Activated naive CD4-positive, alpha-beta T cell treated with anti-CD3 and anti-CD28 coated beads, Interleukin-2, amount 50 U/mL, for 24 hours (primary cell): ENCODE data around the gene ZNF862.

Source experiments
- H3K27ac Mint-ChIP-seq: one replicate; pipeline ENCODE4 v1.8.0; 2021; ENCODE audit warnings: mild to moderate bottlenecking, mixed read lengths
- H3K27me3 Mint-ChIP-seq: one replicate; pipeline ENCODE4 v1.8.0; 2021; ENCODE audit warnings: mixed read lengths
- H3K36me3 Mint-ChIP-seq: one replicate; pipeline ENCODE4 v1.8.0; 2021; ENCODE audit warnings: mixed read lengths
- H3K4me1 Mint-ChIP-seq: one replicate; pipeline ENCODE4 v1.8.0; 2021; ENCODE audit warnings: mixed read lengths
- H3K4me3 Mint-ChIP-seq: one replicate; pipeline ENCODE4 v1.8.0; 2021; ENCODE audit warnings: mild to moderate bottlenecking, mixed read lengths
- H3K9me3 Mint-ChIP-seq: one replicate; pipeline ENCODE4 v1.8.0; 2021; ENCODE audit warnings: mixed read lengths

ZNF862 gene

GRCh38 chr7:149872419-149873073 is 34.4 kb downstream of the ZNF862 start:
- Mint-ChIP-seq H3K4me1 (peaks cover 82% of the 10 kb centered on the region), H3K4me3 (peak overlapping the region; percentile 85), H3K27me3 (no peaks in the 10 kb centered on the region), H3K27ac (peak overlapping the region; percentile 82), H3K9me3 (no peaks in the 10 kb centered on the region), H3K36me3 (no peaks in the 10 kb centered on the region)

GRCh38 chr7:149873074-149873969 is 35.1 kb downstream of the ZNF862 start, which contains the start of gene ATP6V0E2:
ATP6V0E2 (plus strand) TSS chr7:149873969; CDS start chr7:149874066, 97 bp downstream.
- Mint-ChIP-seq H3K4me1 (peaks cover 82% of the 10 kb centered on the region), H3K27ac (peak within 1 kb of the TSS; percentile 82), H3K36me3 (no peaks in the 10 kb centered on the region), H3K9me3 (no peaks in the 10 kb centered on the region), H3K27me3 (no peaks in the 10 kb centered on the region), H3K4me3 (peak within 1 kb of the TSS; percentile 85)

DNA sequence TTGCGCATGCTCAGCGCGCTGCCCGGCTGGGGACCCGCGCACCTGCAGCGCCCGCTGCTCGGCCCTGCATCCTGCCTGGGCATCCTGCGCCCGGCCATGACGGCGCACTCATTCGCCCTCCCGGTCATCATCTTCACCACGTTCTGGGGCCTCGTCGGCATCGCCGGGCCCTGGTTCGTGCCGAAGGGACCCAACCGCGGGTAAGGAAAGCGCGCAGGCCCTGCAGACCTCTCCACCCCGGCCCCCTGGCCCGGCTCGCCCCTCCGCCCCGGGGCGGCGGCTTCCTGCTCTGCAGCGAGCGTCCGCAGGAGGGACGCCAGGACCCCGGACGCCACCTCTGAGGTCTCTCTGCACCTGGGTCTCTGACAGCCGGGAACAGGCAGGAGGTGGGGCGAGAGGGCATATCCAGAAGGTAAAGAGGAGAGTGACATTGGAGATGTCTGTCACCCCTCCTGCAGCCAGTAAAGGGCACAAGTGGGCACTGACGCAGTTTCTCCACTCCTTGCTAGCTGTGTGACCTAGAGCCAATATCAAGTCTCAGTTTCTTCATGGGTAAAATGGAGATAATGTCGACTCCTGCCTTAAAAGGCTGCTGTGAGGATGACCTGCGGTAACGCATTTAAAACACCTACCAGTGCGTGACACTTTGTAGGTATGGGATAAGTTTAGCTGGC is 35.9 kb downstream of the ZNF862 start:
- Mint-ChIP-seq H3K27me3 (no peaks in the 10 kb centered on the region), H3K4me1 (peaks cover 74% of the 10 kb centered on the region), H3K27ac (peak overlapping the region; percentile 77), H3K9me3 (no peaks in the 10 kb centered on the region), H3K36me3 (no peaks in the 10 kb centered on the region), H3K4me3 (peak overlapping the region; percentile 85)

DNA sequence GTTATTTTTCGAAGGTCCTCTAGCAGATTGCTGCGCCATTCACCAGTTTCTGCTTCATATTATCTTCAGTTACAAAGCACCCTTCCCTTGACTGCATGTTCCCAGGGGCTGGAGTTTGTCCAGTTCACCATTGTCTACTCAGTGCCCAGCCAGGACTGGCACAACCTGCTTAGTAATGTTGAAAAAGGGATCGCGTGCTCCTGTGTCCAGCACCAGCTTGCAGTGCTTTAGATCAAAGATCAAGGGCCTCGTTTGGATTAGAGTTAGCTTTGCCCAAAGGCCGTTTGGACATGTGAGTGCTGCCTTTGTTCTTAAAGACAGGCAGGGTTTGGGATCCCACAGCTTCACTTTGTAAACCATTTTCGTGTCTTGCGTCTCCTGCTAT is 36.5 kb downstream of the ZNF862 start:
- peak overlapping the region; percentile 85 for H3K4me3 Mint-ChIP-seq
- H3K27ac Mint-ChIP-seq: peak overlapping the region; percentile 30
- H3K4me1 Mint-ChIP-seq: peaks cover 68% of the 10 kb centered on the region
- H3K36me3 Mint-ChIP-seq: no peaks in the 10 kb centered on the region
- no peaks in the 10 kb centered on the region for H3K9me3 Mint-ChIP-seq
- no peaks in the 10 kb centered on the region for H3K27me3 Mint-ChIP-seq

DNA sequence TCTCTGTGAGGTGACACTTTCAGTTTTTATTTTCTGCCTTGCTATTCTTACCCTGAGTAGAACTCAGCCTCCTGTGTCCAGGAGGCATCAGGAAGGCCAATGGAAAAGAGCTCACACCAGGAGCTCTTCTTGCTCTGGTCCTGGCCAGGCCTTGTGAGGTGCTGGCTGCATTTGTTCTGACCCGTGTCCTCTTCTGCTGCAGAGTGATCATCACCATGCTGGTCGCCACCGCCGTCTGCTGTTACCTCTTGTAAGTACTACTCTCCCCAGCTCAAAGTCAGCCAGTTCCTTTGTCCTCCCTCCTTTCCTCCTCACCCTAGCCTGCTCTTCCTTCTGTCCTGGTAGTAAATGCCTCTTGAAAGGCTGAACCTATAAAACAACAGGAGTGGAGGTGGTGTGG is 37.2 kb downstream of the ZNF862 start:
- Mint-ChIP-seq H3K36me3 (no peaks in the 10 kb centered on the region), H3K27me3 (no peaks in the 10 kb centered on the region), H3K9me3 (no peaks in the 10 kb centered on the region), H3K4me1 (peaks cover 61% of the 10 kb centered on the region), H3K4me3 (peak overlapping the region; percentile 85), H3K27ac (peak overlapping the region; percentile 47)

- no peaks in the 10 kb centered on the region for H3K36me3 Mint-ChIP-seq
- peak overlapping the region; percentile 8 for H3K27ac Mint-ChIP-seq
- H3K9me3 Mint-ChIP-seq: no peaks in the 10 kb centered on the region
- no peak overlapping the region for H3K4me3 Mint-ChIP-seq
- no peaks in the 10 kb centered on the region for H3K27me3 Mint-ChIP-seq
- H3K4me1 Mint-ChIP-seq: peaks cover 44% of the 10 kb centered on the region
These were observed 39.8 kb downstream of the ZNF862 start for GRCh38 chr7:149877890-149878522.

DNA sequence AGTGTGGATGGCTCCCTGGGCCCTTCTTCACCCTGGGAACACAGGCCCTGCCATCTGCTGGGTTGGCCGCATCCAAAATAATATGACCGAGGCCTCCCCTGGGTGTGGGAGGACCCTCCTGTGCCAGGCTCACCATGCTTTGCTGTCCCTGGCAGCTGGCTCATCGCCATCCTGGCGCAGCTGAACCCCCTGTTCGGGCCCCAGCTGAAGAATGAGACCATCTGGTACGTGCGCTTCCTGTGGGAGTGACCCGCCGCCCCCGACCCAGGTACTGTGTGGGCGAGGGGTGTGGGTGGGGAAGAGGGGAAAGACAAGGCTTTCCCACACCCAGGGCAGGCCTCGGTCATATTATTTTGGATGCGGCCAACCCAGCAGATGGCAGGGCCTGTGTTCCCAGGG is 40.3 kb downstream of the ZNF862 start:
- no peaks in the 10 kb centered on the region for H3K9me3 Mint-ChIP-seq
- H3K4me1 Mint-ChIP-seq: peaks cover 49% of the 10 kb centered on the region
- no peak overlapping the region for H3K4me3 Mint-ChIP-seq
- no peaks in the 10 kb centered on the region for H3K27me3 Mint-ChIP-seq
- no peaks in the 10 kb centered on the region for H3K36me3 Mint-ChIP-seq
- no peak overlapping the region for H3K27ac Mint-ChIP-seq

DNA sequence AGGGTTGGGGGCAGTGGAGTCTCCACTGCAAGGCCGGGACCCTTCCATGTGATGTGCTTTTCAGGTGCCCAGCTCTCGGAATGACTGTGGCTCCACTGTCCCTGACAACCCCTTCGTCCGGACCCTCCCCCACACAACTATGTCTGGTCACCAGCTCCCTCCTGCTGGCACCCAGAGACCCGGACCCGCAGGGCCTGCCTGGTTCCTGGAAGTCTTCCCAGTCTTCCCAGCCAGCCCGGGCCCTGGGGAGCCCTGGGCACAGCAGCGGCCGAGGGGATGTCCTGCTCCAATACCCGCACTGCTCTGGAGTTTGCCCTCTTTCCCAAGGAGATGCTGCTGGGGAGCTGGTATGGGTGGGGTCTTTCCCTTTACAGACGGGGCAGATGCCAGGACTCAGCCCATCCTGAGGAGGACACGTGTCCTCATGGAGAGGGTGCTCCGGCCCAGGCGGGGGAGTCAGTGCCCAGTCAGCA is 41.1 kb downstream of the ZNF862 start:
- Mint-ChIP-seq H3K9me3 (no peaks in the 10 kb centered on the region), H3K36me3 (no peaks in the 10 kb centered on the region)

GRCh38 chr7:149879766-149880637 is 41.8 kb downstream of the ZNF862 start:
- no peaks in the 10 kb centered on the region for H3K36me3 Mint-ChIP-seq
- no peak overlapping the region for H3K27ac Mint-ChIP-seq
- H3K9me3 Mint-ChIP-seq: no peaks in the 10 kb centered on the region
- no peak overlapping the region for H3K4me3 Mint-ChIP-seq
- H3K4me1 Mint-ChIP-seq: peaks cover 44% of the 10 kb centered on the region
- no peaks in the 10 kb centered on the region for H3K27me3 Mint-ChIP-seq

More for the DNA sequence above, 41.1 kb downstream of the ZNF862 start:
- Mint-ChIP-seq H3K27ac (no peak overlapping the region), H3K4me1 (peaks cover 51% of the 10 kb centered on the region), H3K4me3 (no peak overlapping the region), H3K27me3 (no peaks in the 10 kb centered on the region)

DNA sequence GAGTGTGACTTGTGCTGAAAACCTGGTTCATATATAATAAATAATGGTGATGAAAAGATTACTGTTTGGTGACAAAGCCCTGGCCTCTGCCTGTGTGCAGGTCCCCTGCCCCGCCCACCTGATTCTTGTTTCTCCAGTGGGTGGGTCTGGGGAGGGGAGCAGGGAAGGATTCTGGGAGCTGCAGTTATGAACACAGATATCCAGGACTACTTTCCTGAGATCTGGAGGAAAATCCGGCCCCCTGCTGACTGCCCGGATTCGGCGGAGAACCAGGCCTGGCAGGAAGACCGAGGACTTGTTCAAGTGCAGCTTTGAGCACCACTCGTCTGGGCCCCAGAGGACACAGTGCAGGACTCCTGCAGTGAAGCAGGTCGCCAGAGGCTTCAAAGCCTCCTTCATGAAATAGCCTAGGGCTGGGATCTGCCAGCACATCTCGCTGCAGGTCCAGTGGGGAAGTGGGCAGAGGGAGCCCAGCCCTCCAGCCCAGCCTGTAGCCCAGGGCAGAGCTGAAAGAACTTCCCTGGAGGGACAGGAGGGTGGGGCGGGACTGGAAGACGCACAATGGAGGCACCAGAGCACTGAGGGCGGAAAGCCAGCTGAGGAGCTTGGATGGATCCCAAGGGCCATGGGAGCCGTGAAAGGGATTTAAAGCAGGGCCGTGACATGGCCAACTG is 42.6 kb downstream of the ZNF862 start:
- Mint-ChIP-seq H3K4me3 (no peak overlapping the region), H3K4me1 (peaks cover 37% of the 10 kb centered on the region), H3K27me3 (no peaks in the 10 kb centered on the region), H3K36me3 (no peaks in the 10 kb centered on the region), H3K27ac (peak overlapping the region; percentile 72), H3K9me3 (no peaks in the 10 kb centered on the region)

DNA sequence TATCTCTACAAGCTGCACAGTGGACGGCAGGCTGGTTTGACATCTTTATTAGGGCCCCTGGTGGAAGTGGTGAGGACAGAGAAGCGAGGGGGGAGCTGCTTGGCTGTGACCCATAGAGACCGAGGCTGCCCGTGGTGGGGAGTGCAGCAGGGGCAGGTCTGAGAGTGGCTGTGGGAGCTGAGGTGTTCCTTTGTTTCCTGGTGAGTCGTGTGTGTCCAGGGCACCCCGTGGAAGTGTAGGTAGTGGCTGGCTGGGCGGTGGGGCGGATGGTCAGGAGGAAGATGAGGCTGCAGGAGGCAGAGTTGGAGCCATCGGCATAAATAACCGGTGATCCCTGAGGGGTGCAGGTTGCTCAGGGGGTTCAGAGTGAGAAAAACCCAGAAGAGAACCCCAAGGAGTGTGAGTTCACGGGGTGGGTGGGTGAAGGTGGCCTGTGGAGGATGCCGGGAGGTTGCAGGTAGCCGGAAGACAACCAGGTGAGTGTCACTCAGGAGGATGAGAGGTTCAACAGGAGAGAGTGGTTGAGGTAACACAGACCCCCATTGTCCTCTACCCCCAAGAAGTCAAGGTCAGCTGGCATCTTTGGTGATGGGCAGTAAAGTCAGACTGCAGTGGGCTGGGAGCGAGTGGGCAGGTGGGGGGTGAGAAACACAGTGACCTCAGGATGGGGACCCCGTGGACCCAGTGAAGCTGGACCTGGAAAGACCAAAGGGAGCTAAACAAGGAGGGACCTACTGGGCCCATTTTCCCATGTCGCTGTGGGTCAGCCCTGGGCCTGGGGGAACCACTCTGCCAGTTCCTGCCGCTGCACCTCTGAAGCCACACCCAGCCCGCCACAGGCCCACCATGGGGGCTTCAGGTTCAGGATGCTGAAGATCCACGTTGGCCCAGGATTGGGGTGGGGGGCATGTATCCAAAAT is 43.4 kb downstream of the ZNF862 start:
- H3K36me3 Mint-ChIP-seq: peaks cover 2% of the 10 kb centered on the region
- no peaks in the 10 kb centered on the region for H3K27me3 Mint-ChIP-seq
- H3K4me1 Mint-ChIP-seq: peaks cover 32% of the 10 kb centered on the region
- H3K4me3 Mint-ChIP-seq: no peak overlapping the region
- peak overlapping the region; percentile 72 for H3K27ac Mint-ChIP-seq
- no peaks in the 10 kb centered on the region for H3K9me3 Mint-ChIP-seq

- peaks cover 24% of the 10 kb centered on the region for H3K4me1 Mint-ChIP-seq
- no peak overlapping the region for H3K27ac Mint-ChIP-seq
- peaks cover 2% of the 10 kb centered on the region for H3K36me3 Mint-ChIP-seq
- no peaks in the 10 kb centered on the region for H3K9me3 Mint-ChIP-seq
- no peaks in the 10 kb centered on the region for H3K27me3 Mint-ChIP-seq
- no peak overlapping the region for H3K4me3 Mint-ChIP-seq
These were observed 44.3 kb downstream of the ZNF862 start for GRCh38 chr7:149882248-149883047.

DNA sequence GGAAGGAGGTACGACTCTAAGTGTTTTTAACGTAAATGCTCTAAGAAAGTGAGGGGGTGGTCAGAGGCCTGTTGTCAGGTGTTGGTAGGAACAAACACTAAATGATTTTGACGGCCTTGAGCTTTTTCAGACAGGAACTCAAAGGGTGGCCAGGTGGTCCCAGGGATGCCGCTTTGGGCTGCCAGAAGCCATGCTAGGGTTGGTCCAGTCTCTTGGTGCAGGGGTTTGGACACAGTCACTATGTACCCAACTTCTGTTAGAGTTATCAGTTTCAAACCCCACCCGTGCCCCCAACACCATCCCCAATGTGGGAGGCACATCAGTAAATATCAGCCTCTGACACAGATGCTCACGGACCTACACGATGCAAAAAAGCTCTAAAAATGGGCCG is 44.9 kb downstream of the ZNF862 start:
- Mint-ChIP-seq H3K9me3 (no peaks in the 10 kb centered on the region), H3K4me3 (no peak overlapping the region)

More for the DNA sequence above, 44.9 kb downstream of the ZNF862 start:
- H3K27ac Mint-ChIP-seq: no peak overlapping the region
- no peaks in the 10 kb centered on the region for H3K27me3 Mint-ChIP-seq
- H3K4me1 Mint-ChIP-seq: peaks cover 18% of the 10 kb centered on the region
- H3K36me3 Mint-ChIP-seq: peaks cover 6% of the 10 kb centered on the region
